NCI-H146 (cell line): ENCODE results near the gene SCYL1.
"Not testable (repeated sequence)": the region's sequence is repeated elsewhere in the genome, so short reads cannot be mapped to it uniquely, and the experiment has no call there.

Source experiments
- DNase-seq: peaks from one replicate; lab custom pipeline; 2025; lab: John Stamatoyannopoulos, UW

SCYL1 gene

GRCh38 chr11:65506290-65506771 is 18.6 kb upstream of the SCYL1 start:
- no peak for DNase-seq

- DNase-seq, result peak; percentile 36
Measured at GRCh38 chr11:65506772-65507505, 17.9 kb upstream of the SCYL1 start.

- DNase-seq, result not testable (repeated sequence)
Measured at GRCh38 chr11:65512311-65512710, 12.6 kb upstream of the SCYL1 start.

GRCh38 chr11:65516135-65516968 is 8.5 kb upstream of the SCYL1 start:
- no peak for DNase-seq

GRCh38 chr11:65518941-65519549 is 5.8 kb upstream of the SCYL1 start:
- DNase-seq, result not testable (repeated sequence)

- not testable (repeated sequence) for DNase-seq
Measured at GRCh38 chr11:65521777-65522521, 2.9 kb upstream of the SCYL1 start.

- not testable (repeated sequence) for DNase-seq
Measured at GRCh38 chr11:65522718-65523630, 1.9 kb upstream of the SCYL1 start.

GRCh38 chr11:65523631-65523968 is 1.3 kb upstream of the SCYL1 start:
- DNase-seq, result not testable (repeated sequence)

GRCh38 chr11:65524014-65524740 is 706 bp upstream of the SCYL1 start:
- DNase-seq, result peak; percentile 59

GRCh38 chr11:65525546-65526480 is 930 bp downstream of the SCYL1 start:
- DNase-seq, result no peak

- no peak for DNase-seq
Measured at GRCh38 chr11:65526744-65527143, 1.9 kb downstream of the SCYL1 start.

- no peak for DNase-seq
Measured at GRCh38 chr11:65528819-65529350, 4.0 kb downstream of the SCYL1 start.

- DNase-seq, result no peak
Measured at GRCh38 chr11:65529475-65530156, 4.7 kb downstream of the SCYL1 start.

GRCh38 chr11:65530157-65530496 is 5.2 kb downstream of the SCYL1 start:
- DNase-seq, result no peak

- DNase-seq, result no peak
Measured at GRCh38 chr11:65532388-65533064, 7.6 kb downstream of the SCYL1 start.

- no peak for DNase-seq
Measured at GRCh38 chr11:65535102-65535501, 10.2 kb downstream of the SCYL1 start.

GRCh38 chr11:65536412-65537295 is 11.8 kb downstream of the SCYL1 start:
- no peak for DNase-seq
